HepG2 (cell line): ENCODE data around the gene URB1. TPM values are rescaled to one million over a fixed set of nuclear protein-coding genes. Genes with fewer than 3 reads are reported as not detected.

Experiments used
- ATAC-seq: fragments of 200-7000 bp; cut with Tn5 transposase; 3 replicates; pipeline ENCODE4 v1.9.1; 2020; ENCODE audit warnings: mild to moderate bottlenecking, moderate library complexity
- BruUV-seq: library from RNA; stranded (reverse); fragments of 400-500 nt; replicated peaks from 2 replicates; lab custom pipeline; 2021; lab: Mats Ljungman, UMichigan
- CTCF ChIA-PET: fragments of 300-600 bp; formaldehyde crosslinking; extraction: SDS; loops from one replicate; lab custom pipeline; 2021; ENCODE audit warnings: low total read pairs, inconsistent platforms, low intra/inter-chr PET ratio; lab: Yijun Ruan, JAX
- POLR2A ChIA-PET: fragments of 350-600 bp; sonication (Branson Sonifier 250); formaldehyde crosslinking; loops from one replicate; lab custom pipeline; 2020; ENCODE audit warnings: antibody characterized with exemption, inconsistent platforms; lab: Yijun Ruan, JAX
- DNase-seq: peaks from one replicate; pipeline ENCODE4 v3.0.0-alpha.2; 2015; ENCODE audit warnings: low spot score
- FAIRE-seq: peaks from 3 replicates; lab custom pipeline; 2011; peaks lifted over from hg19 to GRCh38; lab: Jason Lieb, UNC
- H2AFZ ChIP-seq: one replicate; pipeline ENCODE4 v1.6.1; 2011; ENCODE audit warnings: low read length, inconsistent platforms
- H3K27ac ChIP-seq: fragments of 300-600 bp; 3 replicates; pipeline ENCODE4 v1.8.0; 2011; ENCODE audit warnings: mixed run types, mild to moderate bottlenecking, mixed read lengths, low read length, inconsistent platforms; ENCODE audit not compliant: insufficient read depth; ENCODE audit errors: extremely low read length
- H3K27me3 ChIP-seq, 2 experiments: fragments of 200-600 bp in 1 of 2; 2 replicates in 1 of 2; 3 replicates in 1 of 2; pipeline versions ENCODE4 v1.6.0 to v1.8.0; 2011; ENCODE audit warnings: low read length in 2 of 2, mild to moderate bottlenecking in 2 of 2, moderate library complexity in 2 of 2, inconsistent platforms in 1 of 2; ENCODE audit not compliant: insufficient read depth in 2 of 2, control insufficient read depth in 1 of 2
- H3K36me3 ChIP-seq, 2 experiments: fragments of 200-600 bp in 1 of 2; replicated peaks in 1 of 2; 2 replicates in 1 of 2; 3 replicates in 1 of 2; pipeline versions ENCODE4 v1.5.1 to v1.8.0; 2011; ENCODE audit warnings: low read length in 2 of 2, inconsistent platforms in 1 of 2; ENCODE audit not compliant: insufficient read depth in 2 of 2, control insufficient read depth in 1 of 2
- H3K4me1 ChIP-seq: 2 replicates; pipeline ENCODE4 v1.5.1; 2012; ENCODE audit warnings: low read length, inconsistent platforms; ENCODE audit not compliant: insufficient read depth
- H3K4me2 ChIP-seq: 2 replicates; pipeline ENCODE4 v1.6.0; 2011; ENCODE audit warnings: low read depth, low read length, inconsistent platforms
- H3K4me3 ChIP-seq, 3 experiments: fragments of 200-600 bp in 1 of 3; sonication (generic), shearing (Covaris generic) in 1 of 3; replicated peaks in 1 of 3; 2 replicates each; pipeline ENCODE4 v1.5.1; 2011 to 2016; ENCODE audit warnings: low read length in 3 of 3, inconsistent platforms in 2 of 3, low read depth in 2 of 3, mild to moderate bottlenecking in 2 of 3, control low read depth in 1 of 3, mixed read lengths in 1 of 3; ENCODE audit not compliant: insufficient read depth in 1 of 3
- H3K79me2 ChIP-seq: one replicate; pipeline ENCODE4 v1.6.1; 2011; ENCODE audit warnings: low read length, inconsistent platforms; ENCODE audit not compliant: insufficient read depth
- H3K9ac ChIP-seq: 2 replicates; pipeline ENCODE4 v1.6.0; 2011; ENCODE audit warnings: mild to moderate bottlenecking, low read depth, low read length, inconsistent platforms; ENCODE audit not compliant: insufficient read depth
- H3K9me3 ChIP-seq: 2 replicates; pipeline ENCODE4 v1.5.1; 2012; ENCODE audit warnings: mild to moderate bottlenecking, low read length
- H4K20me1 ChIP-seq: 2 replicates; pipeline ENCODE4 v1.6.0; 2011; ENCODE audit warnings: inconsistent platforms, mild to moderate bottlenecking, low read length, moderate library complexity; ENCODE audit not compliant: insufficient read depth
- HNF4A ChIP-seq: sonication (generic); formaldehyde crosslinking; IDR thresholded peaks from 2 replicates; pipeline ENCODE4 v1.4.0; 2020; ENCODE audit warnings: missing genetic modification reagents
- HNRNPLL ChIP-seq: fragments of 200-400 bp; formaldehyde crosslinking; IDR thresholded peaks from 2 replicates; pipeline ENCODE4 v1.6.1; 2017; ENCODE audit warnings: mild to moderate bottlenecking, low read depth, low read length; ENCODE audit not compliant: poor library complexity, severe bottlenecking
- IRF2 ChIP-seq: IDR thresholded peaks from 2 replicates; pipeline ENCODE4 v1.6.1; 2018; ENCODE audit warnings: missing genetic modification reagents, missing compliant biosample characterization
- JARID2 ChIP-seq: sonication (generic); formaldehyde crosslinking; IDR thresholded peaks from 2 replicates; pipeline ENCODE4 v1.8.1; 2023; ENCODE audit warnings: missing genetic modification reagents, inconsistent platforms; ENCODE audit not compliant: insufficient replicate concordance
- KLF12 ChIP-seq: sonication (generic); formaldehyde crosslinking; IDR thresholded peaks from 2 replicates; pipeline ENCODE4 v1.4.0; 2020; ENCODE audit warnings: missing genetic modification reagents, borderline replicate concordance
- MZF1 ChIP-seq: sonication (generic); formaldehyde crosslinking; IDR thresholded peaks from 2 replicates; pipeline ENCODE4 v1.8.1; 2023; ENCODE audit warnings: mild to moderate bottlenecking, missing genetic modification reagents, borderline replicate concordance
- TARDBP ChIP-seq: sonication (generic); formaldehyde crosslinking; IDR thresholded peaks from 2 replicates; pipeline ENCODE4 v1.8.0; 2022; ENCODE audit warnings: mild to moderate bottlenecking, missing genetic modification reagents
- ZBTB20 ChIP-seq: sonication (generic); formaldehyde crosslinking; IDR thresholded peaks from 2 replicates; pipeline ENCODE4 v1.8.1; 2023; ENCODE audit warnings: missing genetic modification reagents, low read depth, mild to moderate bottlenecking, borderline replicate concordance
- ZNF205 ChIP-seq: IDR thresholded peaks from 2 replicates; pipeline ENCODE4 v1.6.1; 2018; ENCODE audit warnings: missing biosample characterization, missing genetic modification reagents
- ZNF264 ChIP-seq: sonication (generic); formaldehyde crosslinking; IDR thresholded peaks from 2 replicates; pipeline ENCODE4 v1.4.0; 2020; ENCODE audit warnings: missing genetic modification reagents
- ZNF552 ChIP-seq: sonication (generic); formaldehyde crosslinking; IDR thresholded peaks from 2 replicates; pipeline ENCODE4 v1.9.0; 2022; ENCODE audit warnings: missing genetic modification reagents, mild to moderate bottlenecking, borderline replicate concordance
- ZNF782 ChIP-seq: sonication (generic); formaldehyde crosslinking; IDR thresholded peaks from 2 replicates; pipeline ENCODE4 v1.4.0; 2020; ENCODE audit warnings: missing genetic modification reagents, mild to moderate bottlenecking, borderline replicate concordance
- WGBS: methylation state at CpG from one replicate; pipeline ENCODE4 v1.1.6; 2017; ENCODE audit warnings: low lambda C conversion rate; 5-methylcytosine and 5-hydroxymethylcytosine counted together
- in situ Hi-C: cut with HindIII; loops from 2 replicates; pipeline ENCODE4 v1.10.0; 2017; ENCODE audit warnings: low pct_unique_long_range_greater_than_20kb; ENCODE audit not compliant: extremely low pct_ligation_motif_present
- intact Hi-C: fragments of 100-400 bp; cut with micrococcal nuclease; formaldehyde crosslinking; loops from one replicate; pipeline ENCODE4 v1.10.0; 2022; ENCODE audit not compliant: unreplicated experiment
- polyA plus RNA-seq, 8 experiments: library from polyadenylated mRNA; depleted of rRNA in 3 of 8; stranded (reverse) in 7 of 8; unstranded in 1 of 8; fragments of >200 nt; fragmentation: Illumina TruSeq in 4 of 8; extraction: Trizol in 4 of 8; gene quantifications; 2 replicates each; pipeline versions ENCODE4 v1.2.1 to v1.2.3, GENCODE V29; 2011 to 2016; ENCODE audit warnings: low read depth in 4 of 8, missing spikeins in 1 of 8, mixed read lengths in 1 of 8; ENCODE audit not compliant: insufficient read depth in 1 of 8
- total RNA-seq, 5 experiments: library from RNA; depleted of rRNA; stranded (reverse); fragments of >200 nt; fragmentation: Illumina TruSeq; extraction: Trizol; gene quantifications; 2 replicates each; pipeline ENCODE4 v1.2.3, GENCODE V29; 2016; ENCODE audit warnings: low read depth in 1 of 5
- TF ChIP-seq, protein P1 (sequence below): sonication (generic); formaldehyde crosslinking; conservative IDR thresholded peaks from 2 replicates; pipeline ENCODE4 v1.8.0; 2022; ENCODE audit warnings: missing genetic modification reagents
- TF ChIP-seq, protein P2 (sequence below): sonication (generic); formaldehyde crosslinking; IDR thresholded peaks from 2 replicates; pipeline ENCODE4 v1.4.0; 2020; ENCODE audit warnings: missing genetic modification reagents, borderline replicate concordance
- TF ChIP-seq, protein P3 (sequence below): sonication (generic); formaldehyde crosslinking; IDR thresholded peaks from 2 replicates; pipeline ENCODE4 v1.4.0; 2020; ENCODE audit warnings: missing genetic modification reagents
- TF ChIP-seq, protein P4 (sequence below): sonication (generic); formaldehyde crosslinking; IDR thresholded peaks from 2 replicates; pipeline ENCODE4 v1.5.0; 2020; ENCODE audit warnings: missing genetic modification reagents

URB1 gene
- total and polyA plus RNA-seq, 2 of the 13 experiments (the other 11 are each of a cell fraction or from before 2014, with no cell fraction given) = 4.5 to 16.7 TPM

DNA sequence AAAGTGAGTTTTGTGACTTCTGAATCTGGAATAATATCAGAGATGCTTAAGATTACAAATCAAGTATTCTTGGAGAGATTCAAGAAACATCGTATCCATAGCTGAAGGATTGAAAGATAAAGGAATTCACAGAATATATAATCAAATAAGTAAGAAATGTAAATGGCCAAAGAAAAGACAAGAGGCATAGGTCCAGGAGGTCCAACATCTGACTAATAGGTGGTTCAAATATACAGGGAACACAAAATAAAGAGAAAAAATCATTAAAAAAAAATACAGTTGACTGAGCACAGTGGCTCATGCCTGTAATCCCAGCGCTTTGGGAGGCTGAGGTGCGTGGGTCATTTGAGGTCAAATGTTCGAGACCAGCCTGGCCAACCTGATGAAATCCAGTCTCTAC, 107.3 kb downstream of the URB1 start:
- no peak overlapping the region for H3K9ac ChIP-seq
- 65% methylated on average over 4 of the region's 4 CpGs for WGBS
- FAIRE-seq (no peak), DNase-seq (no peak), ATAC-seq (no peak)
- H2AFZ ChIP-seq = no peak overlapping the region
- H3K4me1 ChIP-seq = peaks cover under 1% of the 10 kb centered on the region; the same call in 1 of the 2 replicates
- POLR2A ChIA-PET = no interaction called here
- H3K4me2 ChIP-seq = no peak overlapping the region
- no peaks in the 10 kb centered on the region for H4K20me1 ChIP-seq
- CTCF ChIA-PET = no interaction called here
- BruUV-seq = no TSS peak
- intact Hi-C loops = no loop called here
- H3K4me3 ChIP-seq = no peak overlapping the region
- H3K27me3 ChIP-seq = no peaks in the 10 kb centered on the region
- in situ Hi-C loops = no loop called here
- no peak overlapping the region for H3K27ac ChIP-seq
- no peaks in the 10 kb centered on the region for H3K9me3 ChIP-seq
- H3K79me2 ChIP-seq = no peaks in the 10 kb centered on the region
- no peaks in the 10 kb centered on the region for H3K36me3 ChIP-seq
- TF ChIP-seq ZNF552 (no peak), ZNF264 (CRISPR knock-in tag) (no peak), ZBTB20 (no peak), JARID2 (CRISPR knock-in tag) (no peak), MZF1 (CRISPR knock-in tag) (no peak), HNF4A (CRISPR knock-in tag) (no peak), ZNF782 (no peak), ZNF205 (CRISPR knock-in tag) (no peak), IRF2 (no peak), HNRNPLL (no peak), TARDBP (CRISPR knock-in tag) (no peak), KLF12 (CRISPR knock-in tag) (no peak)
- TF ChIP-seq, protein P1, sequence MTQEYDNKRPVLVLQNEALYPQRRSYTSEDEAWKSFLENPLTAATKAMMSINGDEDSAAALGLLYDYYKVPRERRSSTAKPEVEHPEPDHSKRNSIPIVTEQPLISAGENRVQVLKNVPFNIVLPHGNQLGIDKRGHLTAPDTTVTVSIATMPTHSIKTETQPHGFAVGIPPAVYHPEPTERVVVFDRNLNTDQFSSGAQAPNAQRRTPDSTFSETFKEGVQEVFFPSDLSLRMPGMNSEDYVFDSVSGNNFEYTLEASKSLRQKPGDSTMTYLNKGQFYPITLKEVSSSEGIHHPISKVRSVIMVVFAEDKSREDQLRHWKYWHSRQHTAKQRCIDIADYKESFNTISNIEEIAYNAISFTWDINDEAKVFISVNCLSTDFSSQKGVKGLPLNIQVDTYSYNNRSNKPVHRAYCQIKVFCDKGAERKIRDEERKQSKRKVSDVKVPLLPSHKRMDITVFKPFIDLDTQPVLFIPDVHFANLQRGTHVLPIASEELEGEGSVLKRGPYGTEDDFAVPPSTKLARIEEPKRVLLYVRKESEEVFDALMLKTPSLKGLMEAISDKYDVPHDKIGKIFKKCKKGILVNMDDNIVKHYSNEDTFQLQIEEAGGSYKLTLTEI = no peak
- TF ChIP-seq, protein P2, sequence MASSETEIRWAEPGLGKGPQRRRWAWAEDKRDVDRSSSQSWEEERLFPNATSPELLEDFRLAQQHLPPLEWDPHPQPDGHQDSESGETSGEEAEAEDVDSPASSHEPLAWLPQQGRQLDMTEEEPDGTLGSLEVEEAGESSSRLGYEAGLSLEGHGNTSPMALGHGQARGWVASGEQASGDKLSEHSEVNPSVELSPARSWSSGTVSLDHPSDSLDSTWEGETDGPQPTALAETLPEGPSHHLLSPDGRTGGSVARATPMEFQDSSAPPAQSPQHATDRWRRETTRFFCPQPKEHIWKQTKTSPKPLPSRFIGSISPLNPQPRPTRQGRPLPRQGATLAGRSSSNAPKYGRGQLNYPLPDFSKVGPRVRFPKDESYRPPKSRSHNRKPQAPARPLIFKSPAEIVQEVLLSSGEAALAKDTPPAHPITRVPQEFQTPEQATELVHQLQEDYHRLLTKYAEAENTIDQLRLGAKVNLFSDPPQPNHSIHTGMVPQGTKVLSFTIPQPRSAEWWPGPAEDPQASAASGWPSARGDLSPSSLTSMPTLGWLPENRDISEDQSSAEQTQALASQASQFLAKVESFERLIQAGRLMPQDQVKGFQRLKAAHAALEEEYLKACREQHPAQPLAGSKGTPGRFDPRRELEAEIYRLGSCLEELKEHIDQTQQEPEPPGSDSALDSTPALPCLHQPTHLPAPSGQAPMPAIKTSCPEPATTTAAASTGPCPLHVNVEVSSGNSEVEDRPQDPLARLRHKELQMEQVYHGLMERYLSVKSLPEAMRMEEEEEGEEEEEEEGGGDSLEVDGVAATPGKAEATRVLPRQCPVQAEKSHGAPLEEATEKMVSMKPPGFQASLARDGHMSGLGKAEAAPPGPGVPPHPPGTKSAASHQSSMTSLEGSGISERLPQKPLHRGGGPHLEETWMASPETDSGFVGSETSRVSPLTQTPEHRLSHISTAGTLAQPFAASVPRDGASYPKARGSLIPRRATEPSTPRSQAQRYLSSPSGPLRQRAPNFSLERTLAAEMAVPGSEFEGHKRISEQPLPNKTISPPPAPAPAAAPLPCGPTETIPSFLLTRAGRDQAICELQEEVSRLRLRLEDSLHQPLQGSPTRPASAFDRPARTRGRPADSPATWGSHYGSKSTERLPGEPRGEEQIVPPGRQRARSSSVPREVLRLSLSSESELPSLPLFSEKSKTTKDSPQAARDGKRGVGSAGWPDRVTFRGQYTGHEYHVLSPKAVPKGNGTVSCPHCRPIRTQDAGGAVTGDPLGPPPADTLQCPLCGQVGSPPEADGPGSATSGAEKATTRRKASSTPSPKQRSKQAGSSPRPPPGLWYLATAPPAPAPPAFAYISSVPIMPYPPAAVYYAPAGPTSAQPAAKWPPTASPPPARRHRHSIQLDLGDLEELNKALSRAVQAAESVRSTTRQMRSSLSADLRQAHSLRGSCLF (CRISPR knock-in tag) = no peak
- TF ChIP-seq, protein P3, sequence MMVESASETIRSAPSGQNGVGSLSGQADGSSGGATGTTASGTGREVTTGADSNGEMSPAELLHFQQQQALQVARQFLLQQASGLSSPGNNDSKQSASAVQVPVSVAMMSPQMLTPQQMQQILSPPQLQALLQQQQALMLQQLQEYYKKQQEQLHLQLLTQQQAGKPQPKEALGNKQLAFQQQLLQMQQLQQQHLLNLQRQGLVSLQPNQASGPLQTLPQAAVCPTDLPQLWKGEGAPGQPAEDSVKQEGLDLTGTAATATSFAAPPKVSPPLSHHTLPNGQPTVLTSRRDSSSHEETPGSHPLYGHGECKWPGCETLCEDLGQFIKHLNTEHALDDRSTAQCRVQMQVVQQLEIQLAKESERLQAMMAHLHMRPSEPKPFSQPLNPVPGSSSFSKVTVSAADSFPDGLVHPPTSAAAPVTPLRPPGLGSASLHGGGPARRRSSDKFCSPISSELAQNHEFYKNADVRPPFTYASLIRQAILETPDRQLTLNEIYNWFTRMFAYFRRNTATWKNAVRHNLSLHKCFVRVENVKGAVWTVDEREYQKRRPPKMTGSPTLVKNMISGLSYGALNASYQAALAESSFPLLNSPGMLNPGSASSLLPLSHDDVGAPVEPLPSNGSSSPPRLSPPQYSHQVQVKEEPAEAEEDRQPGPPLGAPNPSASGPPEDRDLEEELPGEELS (CRISPR knock-in tag) = no peak
- TF ChIP-seq, protein P4, sequence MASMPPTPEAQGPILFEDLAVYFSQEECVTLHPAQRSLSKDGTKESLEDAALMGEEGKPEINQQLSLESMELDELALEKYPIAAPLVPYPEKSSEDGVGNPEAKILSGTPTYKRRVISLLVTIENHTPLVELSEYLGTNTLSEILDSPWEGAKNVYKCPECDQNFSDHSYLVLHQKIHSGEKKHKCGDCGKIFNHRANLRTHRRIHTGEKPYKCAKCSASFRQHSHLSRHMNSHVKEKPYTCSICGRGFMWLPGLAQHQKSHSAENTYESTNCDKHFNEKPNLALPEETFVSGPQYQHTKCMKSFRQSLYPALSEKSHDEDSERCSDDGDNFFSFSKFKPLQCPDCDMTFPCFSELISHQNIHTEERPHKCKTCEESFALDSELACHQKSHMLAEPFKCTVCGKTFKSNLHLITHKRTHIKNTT (CRISPR knock-in tag) = no peak
